Upper lobe of left lung (tissue), 6 donors: ENCODE results near the gene RNASE9. TPM values are rescaled to one million over a fixed set of nuclear protein-coding genes. Genes with fewer than 3 reads are reported as not detected.
"Not testable (repeated sequence)": the region's sequence is repeated elsewhere in the genome, so short reads cannot be mapped to it uniquely, and the experiment has no call there.

Source experiments
- ATAC-seq, 2 donors: fragments of 200-7000 bp; cut with Tn5 transposase; one replicate each; pipeline ENCODE4 v1.9.1; 2022; ENCODE audit warnings: mild to moderate bottlenecking in 2 of 2, moderate library complexity in 2 of 2; ENCODE audit not compliant: low FRiP score in 2 of 2
- DNase-seq, 2 donors: peaks; one replicate each; pipeline ENCODE4 v3.0.0-alpha.2; 2019 to 2020
- H3K27ac ChIP-seq, 4 donors: fragments of 200-600 bp; sonication (generic); one replicate each; pipeline ENCODE4 v1.5.1; 2016 to 2019
- H3K27me3 ChIP-seq, 4 donors: fragments of 200-600 bp; sonication (generic); one replicate each; pipeline ENCODE4 v1.5.1; 2017 to 2019
- H3K36me3 ChIP-seq, 4 donors: fragments of 200-600 bp; sonication (generic); one replicate each; pipeline ENCODE4 v1.5.1; 2016 to 2019
- H3K4me1 ChIP-seq, 4 donors: fragments of 200-600 bp; sonication (generic); one replicate each; pipeline ENCODE4 v1.5.1; 2018 to 2019
- H3K4me3 ChIP-seq, 4 donors: fragments of 200-600 bp; sonication (generic); one replicate each; pipeline ENCODE4 v1.5.1; 2017 to 2019; ENCODE audit warnings: mild to moderate bottlenecking in 2 of 4, moderate library complexity in 1 of 4
- H3K9me3 ChIP-seq, 4 donors: fragments of 200-600 bp; sonication (generic); one replicate each; pipeline ENCODE4 v1.5.1; 2018 to 2019
- CTCF ChIP-seq, 6 experiments: fragments of 450-650 bp in 4 of 6; fragments of 200-600 bp in 2 of 6; sonication (generic) in 2 of 6; IDR thresholded peaks; one replicate each; pipeline ENCODE4 v1.5.1; 2016 to 2019; ENCODE audit warnings: antibody characterized with exemption in 6 of 6
- EP300 ChIP-seq, 4 donors: sonication (generic); formaldehyde crosslinking; IDR thresholded peaks; one replicate each; pipeline ENCODE4 v1.5.1; 2017; ENCODE audit warnings: antibody characterized with exemption in 4 of 4, control low read depth in 2 of 4
- POLR2A ChIP-seq, 4 donors: fragments of 450-650 bp; IDR thresholded peaks; one replicate each; pipeline ENCODE4 v1.5.1; 2016 to 2017; ENCODE audit warnings: antibody characterized with exemption in 4 of 4, mild to moderate bottlenecking in 2 of 4
- POLR2AphosphoS5 ChIP-seq, 2 donors: sonication (generic); formaldehyde crosslinking; IDR thresholded peaks; one replicate each; pipeline ENCODE4 v1.5.1; 2017; ENCODE audit warnings: antibody characterized with exemption in 2 of 2
- WGBS, 2 donors: methylation state at CpG; one replicate each; pipeline ENCODE4 v1.1.5; 2017 to 2018; 5-methylcytosine and 5-hydroxymethylcytosine counted together
- total RNA-seq, 6 donors: library from RNA; depleted of rRNA in 4 of 6; stranded (reverse); fragments of >200 nt in 4 of 6; gene quantifications; one replicate each; pipeline versions ENCODE4 v1.1.0 to v1.2.1, GENCODE V29; 2016 to 2021
- donor health status: DM: no; HTN: no; CAD: no; lungs with moderate emphysema.
- donor health status: DM: no; HTN: yes; CAD: no; lungs with severe emphysema.

The RNASE9 gene
- total RNA-seq, 6 donors from 2014 or later: not detected

- H3K4me1 ChIP-seq: no peaks in the 10 kb centered on the region
- no peak for ATAC-seq
- H3K4me3 ChIP-seq: no peak overlapping the region
- DNase-seq: no peak
- H3K9me3 ChIP-seq: no peaks in the 10 kb centered on the region
- no peaks in the 10 kb centered on the region for H3K36me3 ChIP-seq
- no peak overlapping the region for H3K27ac ChIP-seq
- 61 to 66% methylated on average over 7 of the region's 7 CpGs for WGBS, 2 donors
- TF ChIP-seq CTCF (IDR thresholded peaks at IDR 0.05) (no peak), EP300 (IDR thresholded peaks at IDR 0.05) (no peak), POLR2AphosphoS5 (IDR thresholded peaks at IDR 0.05) (no peak), POLR2A (IDR thresholded peaks at IDR 0.05) (no peak)
- H3K27me3 ChIP-seq: no peaks in the 10 kb centered on the region
Measured at GRCh38 chr14:20512177-20512905, 48.5 kb downstream of the RNASE9 start.

GRCh38 chr14:20508367-20508766, 52.5 kb downstream of the RNASE9 start:
- ATAC-seq: no peak
- no peak for TF ChIP-seq POLR2A (IDR thresholded peaks at IDR 0.05)
- Histone ChIP-seq H3K27me3 (no peaks in the 10 kb centered on the region), H3K4me1 (peaks cover 0 to 5% (median 0%) of the 10 kb centered on the region in 4 donors), H3K9me3 (no peaks in the 10 kb centered on the region), H3K27ac (no peak overlapping the region), H3K4me3 (no peak overlapping the region), H3K36me3 (no peaks in the 10 kb centered on the region)
- WGBS, 2 donors: 91 to 96% methylated on average over 8 of the region's 8 CpGs
- DNase-seq: no peak

DNA sequence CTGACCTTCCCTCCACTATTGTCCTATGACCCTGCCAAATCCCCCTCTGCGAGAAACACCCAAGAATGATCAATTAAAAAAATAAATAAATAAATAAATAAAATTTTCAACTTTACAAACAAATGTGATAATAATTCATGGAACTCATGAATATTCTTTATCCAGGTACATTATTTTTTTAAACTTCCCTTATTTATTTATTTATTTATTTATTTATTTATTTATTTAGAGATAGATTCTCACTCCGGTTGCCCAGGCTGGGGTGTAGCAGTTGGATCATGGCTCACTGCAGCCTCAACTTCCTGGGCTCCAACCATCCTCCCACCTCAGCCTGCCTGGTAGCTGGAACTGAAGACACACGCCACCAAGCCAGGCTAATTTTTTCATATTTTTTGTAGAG, 53.3 kb downstream of the RNASE9 start:
- not testable (repeated sequence) for H3K27me3 ChIP-seq, H3K4me1 ChIP-seq, H3K36me3 ChIP-seq, H3K4me3 ChIP-seq, DNase-seq, ATAC-seq, H3K9me3 ChIP-seq, H3K27ac ChIP-seq
- 93 to 96% methylated on average over 3 of the region's 3 CpGs for WGBS, 2 donors

GRCh38 chr14:20506752-20507151, 54.1 kb downstream of the RNASE9 start:
- not testable (repeated sequence) for H3K9me3 ChIP-seq, H3K27me3 ChIP-seq, ATAC-seq, H3K27ac ChIP-seq, H3K4me1 ChIP-seq, H3K36me3 ChIP-seq, H3K4me3 ChIP-seq
- DNase-seq: peak in 1 of 2 donors; percentile 62
- WGBS, 2 donors: no CpG with 5 or more reads among the region's 30 CpGs

GRCh38 chr14:20506276-20506675, 54.6 kb downstream of the RNASE9 start:
- not testable (repeated sequence) for ATAC-seq, H3K27ac ChIP-seq, H3K27me3 ChIP-seq, H3K9me3 ChIP-seq, H3K36me3 ChIP-seq, H3K4me3 ChIP-seq, H3K4me1 ChIP-seq
- DNase-seq: peak in 1 of 2 donors; percentile 40
- WGBS, 2 donors: no CpG with 5 or more reads among the region's 30 CpGs

Other genes with a start within 250 kb of the RNASE9 start
- gene CCNB1IP1, start 227.8 kb downstream of the RNASE9 start, total RNA-seq: 10 to 100 TPM; 27.1 to 50.5 (median 44.7) TPM
- 10 to 100 TPM; 11.6 to 31.4 (median 17.6) TPM for gene PARP2, start 217.4 kb downstream of the RNASE9 start, total RNA-seq
- gene TEP1, start 147.5 kb downstream of the RNASE9 start, total RNA-seq: 10 to 100 TPM; 23.3 to 97.4 (median 39.6) TPM
- gene KLHL33, start 124.9 kb downstream of the RNASE9 start, total RNA-seq: under 1 TPM in 3 of 6 donors, not detected in 3; 0.22 to 0.60 (median 0.24) TPM
- gene OSGEP, start 106.2 kb downstream of the RNASE9 start, total RNA-seq: 10 to 100 TPM; 31.7 to 58.8 (median 48.1) TPM
- 100 to 1,000 TPM in 4 of 6 donors, 10 to 100 TPM in 2; 81.5 to 134 (median 119) TPM for gene APEX1, start 105.8 kb downstream of the RNASE9 start, total RNA-seq
- 10 to 100 TPM; 20.8 to 58.7 (median 34.2) TPM for gene PIP4P1, start 99.6 kb downstream of the RNASE9 start, total RNA-seq
- 10 to 100 TPM in 5 of 6 donors, 1 to 10 TPM in 1; 6.3 to 98.8 (median 32.9) TPM for gene PNP, start 91.6 kb downstream of the RNASE9 start, total RNA-seq
- gene RNASE10, start 55.5 kb downstream of the RNASE9 start, total RNA-seq: 1 to 10 TPM in 1 of 6 donors, under 1 TPM in 1, not detected in 4; 0.64 to 1.0 TPM
- gene RNASE11, start 27.0 kb upstream of the RNASE9 start, total RNA-seq: not detected
- not detected for gene RNASE12, start 30.3 kb upstream of the RNASE9 start, total RNA-seq
- not detected for gene OR6S1, start 80.6 kb upstream of the RNASE9 start, total RNA-seq
- 100 to 1,000 TPM in 1 of 6 donors, 10 to 100 TPM in 5; 14.7 to 108 (median 26.7) TPM for gene RNASE4, start 123.5 kb upstream of the RNASE9 start, total RNA-seq
- gene ANG, start 127.7 kb upstream of the RNASE9 start, total RNA-seq: 10 to 100 TPM; 16.8 to 47.4 (median 29.5) TPM
- gene EDDM3A, start 184.8 kb upstream of the RNASE9 start, total RNA-seq: not detected
- gene EDDM3B, start 207.4 kb upstream of the RNASE9 start, total RNA-seq: not detected
- 10 to 100 TPM in 4 of 6 donors, 1 to 10 TPM in 2; 3.0 to 29.9 (median 15.2) TPM for gene RNASE6, start 220.2 kb upstream of the RNASE9 start, total RNA-seq
- 1,000 to 10,000 TPM in 2 of 6 donors, 100 to 1,000 TPM in 4; 229 to 1,558 (median 860) TPM for gene RNASE1, start 241.8 kb upstream of the RNASE9 start, total RNA-seq